ENCODE measurements around the gene CCDC34. TPM values are rescaled to one million over a fixed set of nuclear protein-coding genes. Genes with fewer than 3 reads are reported as not detected.

The CCDC34 gene
- total RNA-seq, 2 experiments from 2014 or later, result 20.8 to 38.5 TPM

DNA sequence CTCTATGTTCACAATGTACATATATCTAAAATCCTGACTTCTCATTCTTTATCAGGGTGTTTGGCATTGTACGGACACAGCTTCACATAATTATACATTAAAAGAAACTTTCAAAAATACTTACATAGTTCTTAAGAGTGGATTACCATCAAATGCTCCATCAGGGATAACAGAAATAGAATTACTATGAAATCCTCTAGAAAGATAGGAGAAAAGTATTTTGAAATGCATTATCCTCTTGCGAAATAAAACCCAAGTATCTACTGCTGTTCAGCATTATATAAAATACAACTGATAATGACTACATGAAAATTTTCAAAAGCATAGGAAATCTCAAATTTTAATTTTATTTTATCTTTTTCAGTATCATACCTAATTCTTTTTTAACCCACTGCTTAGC is 17.8 kb upstream of the CCDC34 start:
- ChIA-PET POLR2A (no interaction called here), CTCF (ENCODE audit: unreplicated experiment) (no interaction called here)
- H2AFZ ChIP-seq (ENCODE audit: low read length), result no peak overlapping the region
- H3K27ac ChIP-seq (ENCODE audit: low read depth, low read length, poor library complexity, severe bottlenecking), result no peak overlapping the region
- H3K4me2 ChIP-seq (ENCODE audit: low read length), result no peak overlapping the region
- no peaks in the 10 kb centered on the region for H4K20me1 ChIP-seq (ENCODE audit: insufficient read depth, low read length)
- H3K36me3 ChIP-seq (ENCODE audit: insufficient read depth, low read length), result no peaks in the 10 kb centered on the region
- BruUV-seq (replicated peaks), result no TSS peak
- no peaks in the 10 kb centered on the region for H3K9me2 ChIP-seq (ENCODE audit: insufficient read depth, low read length)
- intact Hi-C loops (cut with micrococcal nuclease; ENCODE audit: unreplicated experiment), result no loop called here
- no peaks in the 10 kb centered on the region for H3K9me3 ChIP-seq (ENCODE audit: low read length)
- no peaks in the 10 kb centered on the region for H3K4me1 ChIP-seq (ENCODE audit: insufficient read depth, low read length, poor library complexity, severe bottlenecking)
- no peaks in the 10 kb centered on the region for H3K79me2 ChIP-seq (ENCODE audit: insufficient read depth, low read depth, low read length)
- TF ChIP-seq CTCF (conservative IDR thresholded peaks at IDR 0.05; ENCODE audit: low read length), result no peak
- TF ChIP-seq EZH2phosphoT487 (IDR thresholded peaks at IDR 0.05; ENCODE audit: borderline replicate concordance, low read depth, low read length), result no peak
- no peak for DNase-seq (ENCODE audit: low spot score)
- H3K4me3 ChIP-seq (ENCODE audit: low read depth, low read length, poor library complexity, severe bottlenecking), result no peak overlapping the region

DNA sequence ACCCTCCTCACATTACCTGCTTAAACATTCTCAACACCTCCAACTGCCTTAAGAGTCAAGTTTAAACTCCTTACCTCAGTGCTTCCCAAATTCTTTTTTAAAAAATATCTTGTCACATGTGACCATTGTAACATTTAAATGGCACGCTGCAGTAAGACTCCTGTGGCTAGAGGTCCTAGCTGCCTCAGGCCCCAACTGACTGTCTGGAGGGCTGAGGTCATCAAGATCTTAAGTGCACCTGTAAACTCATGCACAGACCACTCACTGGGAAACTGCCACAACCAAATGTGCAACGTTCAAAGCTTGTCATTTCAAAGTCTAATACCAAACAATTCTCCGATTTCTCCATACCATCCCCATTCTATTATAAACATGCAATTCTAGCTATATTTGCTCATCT is 16.4 kb upstream of the CCDC34 start:
- Histone ChIP-seq H3K4me3 (ENCODE audit: low read depth, low read length, poor library complexity, severe bottlenecking) (no peak overlapping the region), H3K9me3 (ENCODE audit: low read length) (no peaks in the 10 kb centered on the region), H3K27ac (ENCODE audit: low read depth, low read length, poor library complexity, severe bottlenecking) (no peak overlapping the region), H3K36me3 (ENCODE audit: insufficient read depth, low read length) (no peaks in the 10 kb centered on the region), H2AFZ (ENCODE audit: low read length) (no peak overlapping the region), H3K79me2 (ENCODE audit: insufficient read depth, low read depth, low read length) (no peaks in the 10 kb centered on the region), H4K20me1 (ENCODE audit: insufficient read depth, low read length) (no peaks in the 10 kb centered on the region), H3K4me1 (ENCODE audit: insufficient read depth, low read length, poor library complexity, severe bottlenecking) (no peaks in the 10 kb centered on the region), H3K4me2 (ENCODE audit: low read length) (no peak overlapping the region), H3K9me2 (ENCODE audit: insufficient read depth, low read length) (no peaks in the 10 kb centered on the region)
- intact Hi-C loops (cut with micrococcal nuclease; ENCODE audit: unreplicated experiment), result no loop called here
- no peak for TF ChIP-seq CTCF (conservative IDR thresholded peaks at IDR 0.05; ENCODE audit: low read length)
- no peak for TF ChIP-seq EZH2phosphoT487 (IDR thresholded peaks at IDR 0.05; ENCODE audit: borderline replicate concordance, low read depth, low read length)
- no peak for DNase-seq (ENCODE audit: low spot score)
- ChIA-PET CTCF (ENCODE audit: unreplicated experiment) (no interaction called here), POLR2A (no interaction called here)
- BruUV-seq (replicated peaks), result no TSS peak

DNA sequence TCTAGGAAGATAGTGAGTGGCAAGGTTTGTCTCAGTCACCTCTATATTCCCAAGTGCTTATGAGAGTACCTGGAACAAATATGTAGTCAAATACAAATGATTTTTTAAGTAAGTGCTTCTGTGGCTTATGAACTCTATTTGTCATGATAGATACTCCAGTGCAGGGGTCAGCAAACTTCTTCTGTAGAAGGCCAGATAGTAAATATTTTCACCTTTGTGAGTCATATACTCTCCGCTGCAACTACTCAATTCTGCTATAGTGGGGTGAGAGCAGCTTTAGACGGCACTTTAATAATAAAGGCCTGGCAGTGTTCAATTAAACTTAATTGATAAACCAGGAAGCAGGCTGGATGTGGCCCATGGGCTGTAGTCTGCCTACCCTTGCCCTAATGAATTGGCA is 12.4 kb upstream of the CCDC34 start:
- no peaks in the 10 kb centered on the region for H3K9me3 ChIP-seq (ENCODE audit: low read length)
- H3K4me3 ChIP-seq (ENCODE audit: low read depth, low read length, poor library complexity, severe bottlenecking), result no peak overlapping the region
- no peak overlapping the region for H3K4me2 ChIP-seq (ENCODE audit: low read length)
- no peak overlapping the region for H2AFZ ChIP-seq (ENCODE audit: low read length)
- intact Hi-C loops (cut with micrococcal nuclease; ENCODE audit: unreplicated experiment), result no loop called here
- H3K9me2 ChIP-seq (ENCODE audit: insufficient read depth, low read length), result no peaks in the 10 kb centered on the region
- POLR2A ChIA-PET, result interaction anchor here (0.7 to 2.1 kb wide), 2 partner anchors 9 to 221 kb away, joined by 6 to 7 read pairs; no protein-coding TSS in a partner anchor
- no peaks in the 10 kb centered on the region for H3K4me1 ChIP-seq (ENCODE audit: insufficient read depth, low read length, poor library complexity, severe bottlenecking)
- no peaks in the 10 kb centered on the region for H3K36me3 ChIP-seq (ENCODE audit: insufficient read depth, low read length)
- no peak overlapping the region for H3K27ac ChIP-seq (ENCODE audit: low read depth, low read length, poor library complexity, severe bottlenecking)
- no peak for DNase-seq (ENCODE audit: low spot score)
- CTCF ChIA-PET (ENCODE audit: unreplicated experiment), result no interaction called here
- no TSS peak for BruUV-seq (replicated peaks)
- H4K20me1 ChIP-seq (ENCODE audit: insufficient read depth, low read length), result no peaks in the 10 kb centered on the region
- H3K79me2 ChIP-seq (ENCODE audit: insufficient read depth, low read depth, low read length), result no peaks in the 10 kb centered on the region
- TF ChIP-seq CTCF (conservative IDR thresholded peaks at IDR 0.05; ENCODE audit: low read length) (no peak), EZH2phosphoT487 (IDR thresholded peaks at IDR 0.05; ENCODE audit: borderline replicate concordance, low read depth, low read length) (no peak)

All from OCI-LY7 (cell line).